Measurements from ENCODE around the gene SUZ12.
"Not testable (repeated sequence)": the region's sequence is repeated elsewhere in the genome, so short reads cannot be mapped to it uniquely, and the experiment has no call there.

SUZ12 gene

GRCh38 chr17:31951953-31952352 is 15.1 kb downstream of the SUZ12 start:
- DNase-seq (ENCODE audit: low spot score) = not testable (repeated sequence)

- DNase-seq (ENCODE audit: low spot score) = not testable (repeated sequence)
Measured at GRCh38 chr17:31964131-31964530, 27.3 kb downstream of the SUZ12 start.

GRCh38 chr17:31967648-31968047 is 30.8 kb downstream of the SUZ12 start:
- DNase-seq (ENCODE audit: low spot score) = no peak

GRCh38 chr17:31970416-31970815 is 33.6 kb downstream of the SUZ12 start:
- not testable (repeated sequence) for DNase-seq (ENCODE audit: low spot score)

GRCh38 chr17:31974269-31975071 is 37.7 kb downstream of the SUZ12 start:
- DNase-seq (ENCODE audit: low spot score) = not testable (repeated sequence)

- DNase-seq (ENCODE audit: low spot score) = not testable (repeated sequence)
Measured at GRCh38 chr17:31975391-31975790, 38.6 kb downstream of the SUZ12 start.

GRCh38 chr17:31991821-31992220 is 55.0 kb downstream of the SUZ12 start:
- not testable (repeated sequence) for DNase-seq (ENCODE audit: low spot score)

GRCh38 chr17:31997005-31997404 is 60.2 kb downstream of the SUZ12 start:
- DNase-seq (ENCODE audit: low spot score) = no peak

GRCh38 chr17:32006957-32007462 is 70.2 kb downstream of the SUZ12 start, which contains the start of gene LRRC37B:
TSS of gene LRRC37B (plus strand) at chr17:32007383. CDS start at chr17:32021393, 14,010 bp downstream.
- DNase-seq (ENCODE audit: low spot score) = peak; percentile 80

- peak; percentile 34 for DNase-seq (ENCODE audit: low spot score)
Measured at GRCh38 chr17:32007463-32008298, 70.9 kb downstream of the SUZ12 start.

- no peak for DNase-seq (ENCODE audit: low spot score)
Measured at GRCh38 chr17:32009262-32009542, 72.4 kb downstream of the SUZ12 start.

GRCh38 chr17:32010114-32010513 is 73.3 kb downstream of the SUZ12 start:
- no peak for DNase-seq (ENCODE audit: low spot score)

- no peak for DNase-seq (ENCODE audit: low spot score)
Measured at GRCh38 chr17:32015245-32016013, 78.6 kb downstream of the SUZ12 start.

GRCh38 chr17:32016231-32016630 is 79.4 kb downstream of the SUZ12 start:
- no peak for DNase-seq (ENCODE audit: low spot score)

- no peak for DNase-seq (ENCODE audit: low spot score)
Measured at GRCh38 chr17:32019228-32019627, 82.4 kb downstream of the SUZ12 start.

- no peak for DNase-seq (ENCODE audit: low spot score)
Measured at GRCh38 chr17:32020943-32021614, 84.3 kb downstream of the SUZ12 start.

- DNase-seq (ENCODE audit: low spot score) = no peak
Measured at GRCh38 chr17:32021615-32021955, 84.8 kb downstream of the SUZ12 start.

GRCh38 chr17:32022554-32022953 is 85.7 kb downstream of the SUZ12 start:
- not testable (repeated sequence) for DNase-seq (ENCODE audit: low spot score)

- DNase-seq (ENCODE audit: low spot score) = not testable (repeated sequence)
Measured at GRCh38 chr17:32027271-32027670, 90.5 kb downstream of the SUZ12 start.

GRCh38 chr17:32033223-32033622 is 96.4 kb downstream of the SUZ12 start:
- no peak for DNase-seq (ENCODE audit: low spot score)

GRCh38 chr17:32033812-32034211 is 97.0 kb downstream of the SUZ12 start:
- not testable (repeated sequence) for DNase-seq (ENCODE audit: low spot score)

- DNase-seq (ENCODE audit: low spot score) = not testable (repeated sequence)
Measured at GRCh38 chr17:32040246-32040645, 103.4 kb downstream of the SUZ12 start.

Data from hepatic stellate cell (primary cell).